Brain microvascular endothelial cell (primary cell): ENCODE data around the gene GAPVD1.

ENCODE experiments used
- DNase-seq: peaks from one replicate; pipeline ENCODE4 v3.0.0-alpha.2; 2020
- H3K27ac ChIP-seq: fragments of 250-450 bp; sonication (Bioruptor Pico); 2 replicates; pipeline ENCODE4 v1.5.1; 2020; ENCODE audit warnings: mild to moderate bottlenecking, moderate library complexity
- H3K27me3 ChIP-seq: fragments of 250-450 bp; sonication (Bioruptor Pico); replicated peaks from 2 replicates; pipeline ENCODE4 v1.5.1; 2020; ENCODE audit warnings: mild to moderate bottlenecking
- H3K36me3 ChIP-seq: fragments of 250-450 bp; sonication (Bioruptor Pico); replicated peaks from 2 replicates; pipeline ENCODE4 v1.5.1; 2020; ENCODE audit warnings: mild to moderate bottlenecking
- H3K4me3 ChIP-seq: 2 replicates; pipeline ENCODE4 v1.5.1; 2011; ENCODE audit warnings: low read depth, mild to moderate bottlenecking, control low read depth, low read length, moderate library complexity
- in situ Hi-C: cut with HindIII; loops from 2 replicates; pipeline ENCODE4 v1.10.0; 2017; ENCODE audit warnings: low sequenced_read_pairs, low pct_ligation_motif_present
- TF ChIP-seq, protein P1 (sequence below): IDR thresholded peaks from 2 replicates; pipeline ENCODE4 v1.5.1; 2011; ENCODE audit warnings: low read depth, mild to moderate bottlenecking, moderate library complexity, low read length, control low read depth, inconsistent platforms; ENCODE audit errors: missing control alignments

The GAPVD1 gene

GRCh38 chr9:125332527-125332926, 70.9 kb downstream of the GAPVD1 start:
- H3K27me3 ChIP-seq: no peaks in the 10 kb centered on the region
- no peak overlapping the region for H3K4me3 ChIP-seq
- in situ Hi-C loops: no loop called here
- H3K27ac ChIP-seq: no peak overlapping the region
- peaks cover 35% of the 10 kb centered on the region for H3K36me3 ChIP-seq
- TF ChIP-seq, protein P1, sequence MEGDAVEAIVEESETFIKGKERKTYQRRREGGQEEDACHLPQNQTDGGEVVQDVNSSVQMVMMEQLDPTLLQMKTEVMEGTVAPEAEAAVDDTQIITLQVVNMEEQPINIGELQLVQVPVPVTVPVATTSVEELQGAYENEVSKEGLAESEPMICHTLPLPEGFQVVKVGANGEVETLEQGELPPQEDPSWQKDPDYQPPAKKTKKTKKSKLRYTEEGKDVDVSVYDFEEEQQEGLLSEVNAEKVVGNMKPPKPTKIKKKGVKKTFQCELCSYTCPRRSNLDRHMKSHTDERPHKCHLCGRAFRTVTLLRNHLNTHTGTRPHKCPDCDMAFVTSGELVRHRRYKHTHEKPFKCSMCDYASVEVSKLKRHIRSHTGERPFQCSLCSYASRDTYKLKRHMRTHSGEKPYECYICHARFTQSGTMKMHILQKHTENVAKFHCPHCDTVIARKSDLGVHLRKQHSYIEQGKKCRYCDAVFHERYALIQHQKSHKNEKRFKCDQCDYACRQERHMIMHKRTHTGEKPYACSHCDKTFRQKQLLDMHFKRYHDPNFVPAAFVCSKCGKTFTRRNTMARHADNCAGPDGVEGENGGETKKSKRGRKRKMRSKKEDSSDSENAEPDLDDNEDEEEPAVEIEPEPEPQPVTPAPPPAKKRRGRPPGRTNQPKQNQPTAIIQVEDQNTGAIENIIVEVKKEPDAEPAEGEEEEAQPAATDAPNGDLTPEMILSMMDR: no peak
- no peak for DNase-seq

- no peaks in the 10 kb centered on the region for H3K27me3 ChIP-seq
- H3K27ac ChIP-seq: no peak overlapping the region
- in situ Hi-C loops: no loop called here
- H3K4me3 ChIP-seq: no peak overlapping the region
- TF ChIP-seq, protein P1: peak; percentile 5
- H3K36me3 ChIP-seq: peaks cover 33% of the 10 kb centered on the region
- DNase-seq: no peak
Observed at GRCh38 chr9:125337236-125337635, 75.6 kb downstream of the GAPVD1 start.

DNA sequence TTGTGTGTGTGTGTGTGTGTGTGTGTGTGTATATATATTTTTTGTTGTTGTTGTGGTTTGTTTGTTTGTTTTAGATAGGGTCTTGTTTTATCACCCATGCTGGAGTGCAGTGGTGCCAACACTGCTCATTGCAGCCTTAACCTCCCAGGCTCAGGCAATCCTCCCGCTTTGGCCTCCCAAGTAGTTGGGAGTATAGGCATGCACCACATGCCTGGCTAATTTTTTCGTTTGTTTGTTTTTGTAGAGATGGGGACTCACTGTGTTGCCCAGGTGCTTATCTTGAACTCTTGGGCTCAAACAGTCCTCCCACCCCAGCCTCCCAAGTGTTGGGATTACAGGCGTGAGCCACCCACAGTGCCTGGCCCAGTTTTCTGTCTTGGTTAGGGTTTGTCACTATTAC, 77.3 kb downstream of the GAPVD1 start:
- Histone ChIP-seq H3K27ac (no peak overlapping the region), H3K4me3 (no peak overlapping the region), H3K36me3 (peaks cover 31% of the 10 kb centered on the region), H3K27me3 (no peaks in the 10 kb centered on the region)
- DNase-seq: no peak
- TF ChIP-seq, protein P1: no peak
- in situ Hi-C loops: no loop called here

- in situ Hi-C loops: no loop called here
Observed at GRCh38 chr9:125341566-125341965, 79.9 kb downstream of the GAPVD1 start.

GRCh38 chr9:125343518-125344275, 82.1 kb downstream of the GAPVD1 start:
- H3K27me3 ChIP-seq: no peaks in the 10 kb centered on the region
- TF ChIP-seq, protein P1: no peak
- in situ Hi-C loops: no loop called here
- peaks cover 37% of the 10 kb centered on the region for H3K36me3 ChIP-seq
- H3K4me3 ChIP-seq: no peak overlapping the region
- DNase-seq: peak; percentile 69
- peak overlapping the region; percentile 37 for H3K27ac ChIP-seq

More at GRCh38 chr9:125341566-125341965, 79.9 kb downstream of the GAPVD1 start:
- H3K4me3 ChIP-seq: no peak overlapping the region
- TF ChIP-seq, protein P1: no peak
- H3K27me3 ChIP-seq: no peaks in the 10 kb centered on the region
- H3K36me3 ChIP-seq: peaks cover 26% of the 10 kb centered on the region
- DNase-seq: no peak
- H3K27ac ChIP-seq: no peak overlapping the region
